Measurements from ENCODE around the gene ZNF488.

The ZNF488 gene

GRCh38 chr10:47356708-47357107 lies 27.4 kb downstream of the ZNF488 start:
- H3K4me3 ChIP-seq = no peak overlapping the region
- H3K27ac ChIP-seq = no peak overlapping the region

GRCh38 chr10:47354900-47355299 lies 29.2 kb downstream of the ZNF488 start:
- Histone ChIP-seq H3K27ac (no peak overlapping the region), H3K4me3 (no peak overlapping the region)

GRCh38 chr10:47354165-47354564 lies 29.9 kb downstream of the ZNF488 start:
- Histone ChIP-seq H3K27ac (no peak overlapping the region), H3K4me3 (no peak overlapping the region)

- H3K4me3 ChIP-seq = no peak overlapping the region
- no peak overlapping the region for H3K27ac ChIP-seq
Measured at GRCh38 chr10:47353351-47353750, 30.7 kb downstream of the ZNF488 start.

GRCh38 chr10:47351899-47352815 lies 31.9 kb downstream of the ZNF488 start:
- Histone ChIP-seq H3K4me3 (no peak overlapping the region), H3K27ac (no peak overlapping the region)

GRCh38 chr10:47350671-47351640 lies 33.1 kb downstream of the ZNF488 start:
- Histone ChIP-seq H3K27ac (no peak overlapping the region), H3K4me3 (no peak overlapping the region)

GRCh38 chr10:47349941-47350371 lies 34.1 kb downstream of the ZNF488 start:
- no peak overlapping the region for H3K4me3 ChIP-seq
- H3K27ac ChIP-seq = no peak overlapping the region

GRCh38 chr10:47349516-47349915 lies 34.6 kb downstream of the ZNF488 start:
- no peak overlapping the region for H3K4me3 ChIP-seq

GRCh38 chr10:47348661-47349470 lies 35.2 kb downstream of the ZNF488 start:
- no peak overlapping the region for H3K27ac ChIP-seq
- H3K4me3 ChIP-seq = no peak overlapping the region

More at GRCh38 chr10:47349516-47349915, 34.6 kb downstream of the ZNF488 start:
- H3K27ac ChIP-seq = no peak overlapping the region

GRCh38 chr10:47348138-47348651 lies 35.9 kb downstream of the ZNF488 start, which contains the start of gene RBP3:
TSS of gene RBP3 (plus strand) at chr10:47348363. CDS start at chr10:47348485, 122 bp downstream.
- no peak within 1 kb of the TSS for H3K27ac ChIP-seq
- no peak within 1 kb of the TSS for H3K4me3 ChIP-seq

- Histone ChIP-seq H3K27ac (no peak overlapping the region), H3K4me3 (no peak overlapping the region)
Measured at GRCh38 chr10:47347303-47347675, 36.8 kb downstream of the ZNF488 start.

- no peak overlapping the region for H3K27ac ChIP-seq
- H3K4me3 ChIP-seq = no peak overlapping the region
Measured at GRCh38 chr10:47346581-47347302, 37.4 kb downstream of the ZNF488 start.

GRCh38 chr10:47344996-47345870 lies 38.9 kb downstream of the ZNF488 start:
- Histone ChIP-seq H3K4me3 (no peak overlapping the region), H3K27ac (no peak overlapping the region)

GRCh38 chr10:47340608-47341170 lies 43.4 kb downstream of the ZNF488 start:
- Histone ChIP-seq H3K27ac (no peak overlapping the region), H3K4me3 (no peak overlapping the region)

- H3K27ac ChIP-seq = no peak overlapping the region
- H3K4me3 ChIP-seq = no peak overlapping the region
Measured at GRCh38 chr10:47339759-47340607, 44.1 kb downstream of the ZNF488 start.

- no peak overlapping the region for H3K4me3 ChIP-seq
- no peak overlapping the region for H3K27ac ChIP-seq
Measured at GRCh38 chr10:47339186-47339735, 44.8 kb downstream of the ZNF488 start.

Data from skin epidermis (tissue), 12 donors.